ENCODE data around the gene DVL1.

DVL1 gene

DNA sequence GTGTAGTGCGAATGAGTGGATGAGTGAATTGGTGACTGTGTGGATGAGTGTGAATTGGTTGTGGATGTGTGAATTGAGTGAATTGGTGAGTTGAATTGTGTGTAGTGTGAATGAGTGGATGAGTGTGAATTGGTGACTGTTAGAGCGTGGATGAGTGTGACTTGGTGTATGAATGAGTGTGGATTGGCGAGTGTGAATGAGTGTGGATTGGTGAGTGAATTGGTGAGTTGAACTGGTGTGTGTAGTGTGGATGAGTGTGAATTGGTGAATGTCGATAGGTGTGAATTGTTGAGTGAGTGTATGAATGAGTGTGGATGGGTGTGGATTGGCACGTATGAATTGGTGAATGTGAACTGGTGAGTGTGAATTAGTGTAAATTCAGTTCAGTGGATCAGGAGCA lies 18.1 kb upstream of the DVL1 start:
- TF ChIP-seq CTCF (IDR thresholded peaks at IDR 0.05; ENCODE audit: insufficient read depth, low read depth, low read length, missing control alignments), result no peak
- H3K4me3 ChIP-seq (ENCODE audit: low read depth, low read length), result no peak overlapping the region
- DNase-seq (ENCODE audit: low read depth), result no peak

DNA sequence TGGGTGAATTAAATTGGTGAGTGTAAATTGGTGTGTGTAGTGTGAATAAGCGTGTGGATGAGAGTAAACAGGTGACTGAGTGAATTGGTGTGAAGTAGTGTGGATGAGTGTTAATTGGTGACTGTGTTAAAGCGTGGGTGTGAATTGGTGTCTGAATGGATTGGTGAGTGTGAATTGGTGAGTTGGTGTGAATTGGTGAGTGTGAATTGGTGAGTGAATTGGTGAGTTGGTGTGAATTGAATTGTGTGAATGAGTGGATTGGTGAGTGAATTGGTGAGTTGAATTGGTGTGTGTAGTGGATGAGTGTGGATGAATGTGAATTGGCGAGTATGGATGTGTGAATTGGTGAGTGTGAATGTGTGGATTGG lies 17.5 kb upstream of the DVL1 start:
- H3K4me3 ChIP-seq (ENCODE audit: low read depth, low read length), result no peak overlapping the region
- no peak for DNase-seq (ENCODE audit: low read depth)
- TF ChIP-seq CTCF (IDR thresholded peaks at IDR 0.05; ENCODE audit: insufficient read depth, low read depth, low read length, missing control alignments), result no peak

- TF ChIP-seq CTCF (IDR thresholded peaks at IDR 0.05; ENCODE audit: insufficient read depth, low read depth, low read length, missing control alignments), result no peak
- H3K4me3 ChIP-seq (ENCODE audit: low read depth, low read length), result no peak overlapping the region
- DNase-seq (ENCODE audit: low read depth), result no peak
These were observed 16.9 kb upstream of the DVL1 start for GRCh38 chr1:1365875-1366698.

GRCh38 chr1:1364266-1364665 lies 15.0 kb upstream of the DVL1 start:
- TF ChIP-seq CTCF (IDR thresholded peaks at IDR 0.05; ENCODE audit: insufficient read depth, low read depth, low read length, missing control alignments), result no peak
- no peak for DNase-seq (ENCODE audit: low read depth)
- no peak overlapping the region for H3K4me3 ChIP-seq (ENCODE audit: low read depth, low read length)

DNA sequence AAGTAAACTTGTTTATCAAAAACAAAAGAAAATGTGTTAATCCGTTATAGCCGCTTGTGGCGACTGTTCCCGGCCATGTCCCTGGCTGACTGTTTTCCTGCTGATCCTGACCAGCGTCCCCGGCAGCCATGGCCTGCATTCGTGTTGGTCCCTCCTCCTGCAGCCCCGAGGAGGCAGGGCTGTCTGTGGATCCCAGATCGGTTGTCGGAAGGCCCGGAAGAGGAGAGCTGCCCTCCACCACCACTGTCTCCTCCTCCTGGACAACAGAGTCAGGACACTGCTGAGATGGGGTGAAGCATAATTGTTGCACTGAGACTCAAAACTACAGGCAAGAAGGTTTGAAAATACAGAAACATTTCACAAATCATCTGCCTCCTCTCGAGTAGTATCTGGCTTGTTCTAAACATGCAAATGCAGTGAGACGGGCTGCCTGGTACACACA lies 12.8 kb upstream of the DVL1 start:
- no peak for TF ChIP-seq CTCF (IDR thresholded peaks at IDR 0.05; ENCODE audit: insufficient read depth, low read depth, low read length, missing control alignments)
- no peak for DNase-seq (ENCODE audit: low read depth)
- no peak overlapping the region for H3K4me3 ChIP-seq (ENCODE audit: low read depth, low read length)

GRCh38 chr1:1361233-1361981 lies 12.2 kb upstream of the DVL1 start:
- no peak for DNase-seq (ENCODE audit: low read depth)
- TF ChIP-seq CTCF (IDR thresholded peaks at IDR 0.05; ENCODE audit: insufficient read depth, low read depth, low read length, missing control alignments), result no peak
- no peak overlapping the region for H3K4me3 ChIP-seq (ENCODE audit: low read depth, low read length)
